GM20000 (cell line): Measurements from ENCODE around the gene BCORL1.
A peak's percentile ranks its signal among the peaks of the same experiment; 100 is the strongest.

ENCODE experiments used
- DNase-seq: peaks from one replicate; pipeline ENCODE4 v3.0.0; 2012; ENCODE audit warnings: low spot score
- TF ChIP-seq, protein P1 (sequence below): IDR thresholded peaks from 2 replicates; pipeline ENCODE4 v1.5.1; 2012; ENCODE audit warnings: mild to moderate bottlenecking, control low read depth; ENCODE audit errors: extremely low read depth, missing control alignments

The BCORL1 gene

GRCh38 chrX:130083656-130084382, 101.4 kb downstream of the BCORL1 start:
- TF ChIP-seq, protein P1, sequence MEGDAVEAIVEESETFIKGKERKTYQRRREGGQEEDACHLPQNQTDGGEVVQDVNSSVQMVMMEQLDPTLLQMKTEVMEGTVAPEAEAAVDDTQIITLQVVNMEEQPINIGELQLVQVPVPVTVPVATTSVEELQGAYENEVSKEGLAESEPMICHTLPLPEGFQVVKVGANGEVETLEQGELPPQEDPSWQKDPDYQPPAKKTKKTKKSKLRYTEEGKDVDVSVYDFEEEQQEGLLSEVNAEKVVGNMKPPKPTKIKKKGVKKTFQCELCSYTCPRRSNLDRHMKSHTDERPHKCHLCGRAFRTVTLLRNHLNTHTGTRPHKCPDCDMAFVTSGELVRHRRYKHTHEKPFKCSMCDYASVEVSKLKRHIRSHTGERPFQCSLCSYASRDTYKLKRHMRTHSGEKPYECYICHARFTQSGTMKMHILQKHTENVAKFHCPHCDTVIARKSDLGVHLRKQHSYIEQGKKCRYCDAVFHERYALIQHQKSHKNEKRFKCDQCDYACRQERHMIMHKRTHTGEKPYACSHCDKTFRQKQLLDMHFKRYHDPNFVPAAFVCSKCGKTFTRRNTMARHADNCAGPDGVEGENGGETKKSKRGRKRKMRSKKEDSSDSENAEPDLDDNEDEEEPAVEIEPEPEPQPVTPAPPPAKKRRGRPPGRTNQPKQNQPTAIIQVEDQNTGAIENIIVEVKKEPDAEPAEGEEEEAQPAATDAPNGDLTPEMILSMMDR, result no peak
- DNase-seq, result peak; percentile 40

GRCh38 chrX:130084631-130085237, 102.3 kb downstream of the BCORL1 start:
- peak; percentile 58 for DNase-seq
- TF ChIP-seq, protein P1, result no peak

DNA sequence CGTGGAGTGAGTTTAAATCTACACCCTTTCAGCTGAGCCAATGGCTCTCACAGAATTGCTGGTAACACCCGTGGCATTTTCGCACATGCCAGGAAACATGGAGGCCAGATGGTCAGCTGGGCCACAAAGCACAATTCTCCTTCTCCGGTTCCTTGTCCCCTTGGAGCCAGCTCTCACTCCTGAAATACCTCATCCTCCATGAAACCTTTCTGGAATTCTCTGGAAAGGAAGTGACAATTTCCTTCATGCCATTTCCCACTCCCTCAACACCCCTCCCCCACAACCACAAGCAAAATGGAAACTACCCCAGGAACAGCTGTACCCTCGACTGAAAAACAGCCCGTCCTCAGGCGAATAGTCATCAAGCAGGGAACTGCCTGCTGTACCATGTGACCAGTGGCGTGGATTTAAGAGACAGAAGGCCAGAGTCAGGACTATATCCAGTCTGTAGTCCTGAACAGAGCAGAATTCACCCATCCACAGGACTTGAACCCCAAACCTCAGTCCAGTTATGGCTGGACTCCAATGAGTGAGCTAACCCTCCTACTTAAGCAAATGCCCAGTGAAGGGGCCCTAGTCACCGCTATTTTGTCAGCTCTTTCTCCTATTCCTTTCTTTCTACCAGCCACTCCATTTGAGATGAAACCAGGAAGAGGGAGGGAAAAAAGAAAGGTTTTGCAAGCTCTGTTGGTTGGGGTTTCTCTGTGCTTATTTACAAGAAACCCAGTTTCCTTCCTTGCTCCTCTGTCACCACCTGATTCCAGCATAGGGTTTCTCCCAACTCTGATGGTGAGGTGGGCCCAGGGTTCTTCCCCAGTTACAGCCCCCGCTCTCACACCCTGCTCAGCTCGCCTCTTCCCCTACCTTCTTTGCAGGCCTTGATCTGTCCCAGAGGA, 103.4 kb downstream of the BCORL1 start:
- TF ChIP-seq, protein P1, result no peak
- DNase-seq, result no peak

GRCh38 chrX:130086447-130087206, 104.2 kb downstream of the BCORL1 start:
- TF ChIP-seq, protein P1, result no peak
- peak; percentile 45 for DNase-seq

- DNase-seq, result no peak
- TF ChIP-seq, protein P1, result no peak
Measured at GRCh38 chrX:130090364-130090763, 107.9 kb downstream of the BCORL1 start.

DNA sequence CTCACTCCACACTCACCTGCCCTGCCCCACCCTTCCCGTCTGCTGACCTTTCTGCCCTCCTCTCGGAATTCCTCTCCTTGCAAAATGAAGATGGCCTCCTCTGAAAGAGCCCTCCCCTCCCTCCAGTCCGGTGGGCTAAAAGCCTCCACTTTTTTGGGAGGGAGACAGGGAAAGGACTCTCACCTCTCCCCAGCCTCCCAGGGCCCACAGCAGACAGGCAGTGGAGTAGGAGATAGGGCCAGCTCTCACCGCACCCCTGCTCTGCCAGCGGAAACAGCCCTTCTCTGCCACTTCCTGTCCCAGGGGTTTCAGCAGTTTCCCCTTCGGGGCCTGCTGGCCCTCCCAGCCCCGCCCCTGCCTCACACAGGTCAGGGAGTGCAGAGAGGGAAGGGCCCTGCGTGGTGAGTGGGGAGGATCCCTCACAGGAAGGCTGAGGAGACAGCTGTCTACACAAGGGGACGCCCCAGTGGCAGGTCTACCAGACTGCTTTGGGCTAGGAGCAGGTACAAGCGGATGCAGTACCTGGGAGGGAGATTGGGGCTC, 109.6 kb downstream of the BCORL1 start:
- peak; percentile 83 for DNase-seq
- TF ChIP-seq, protein P1, result no peak
